ELR (cell line): Measurements from ENCODE around the gene SAMD14.

Source experiments
- DNase-seq: peaks from one replicate; pipeline ENCODE4 v3.0.0-alpha.2; 2015; ENCODE audit warnings: low read depth

SAMD14 gene

GRCh38 chr17:50165066-50165465 lies 35.1 kb upstream of the SAMD14 start:
- no peak for DNase-seq

- DNase-seq: no peak
Measured at GRCh38 chr17:50164697-50164988, 34.7 kb upstream of the SAMD14 start.

GRCh38 chr17:50163843-50164696 lies 34.1 kb upstream of the SAMD14 start:
- no peak for DNase-seq

- no peak for DNase-seq
Measured at GRCh38 chr17:50162466-50163254, 32.7 kb upstream of the SAMD14 start.

GRCh38 chr17:50161911-50162288 lies 31.9 kb upstream of the SAMD14 start:
- no peak for DNase-seq

- DNase-seq: peak; percentile 95
Measured at GRCh38 chr17:50161023-50161910, 31.3 kb upstream of the SAMD14 start.

- DNase-seq: no peak
Measured at GRCh38 chr17:50157891-50158290, 27.9 kb upstream of the SAMD14 start.

GRCh38 chr17:50155115-50155819 lies 25.3 kb upstream of the SAMD14 start:
- no peak for DNase-seq

GRCh38 chr17:50154604-50155003 lies 24.6 kb upstream of the SAMD14 start:
- DNase-seq: no peak

- DNase-seq: no peak
Measured at GRCh38 chr17:50153650-50154575, 24.0 kb upstream of the SAMD14 start.

- no peak for DNase-seq
Measured at GRCh38 chr17:50152736-50153135, 22.8 kb upstream of the SAMD14 start.

GRCh38 chr17:50151937-50152547 lies 22.1 kb upstream of the SAMD14 start:
- DNase-seq: peak; percentile 93

GRCh38 chr17:50151041-50151936 lies 21.3 kb upstream of the SAMD14 start:
- peak; percentile 96 for DNase-seq

GRCh38 chr17:50150354-50151040 lies 20.5 kb upstream of the SAMD14 start, which contains the start of gene PPP1R9B:
PPP1R9B (minus strand) TSS chr17:50150677; CDS start chr17:50150513, 164 bp downstream.
- DNase-seq: no peak

GRCh38 chr17:50149417-50150353 lies 19.7 kb upstream of the SAMD14 start:
- peak; percentile 85 for DNase-seq

GRCh38 chr17:50149091-50149416 lies 19.1 kb upstream of the SAMD14 start:
- DNase-seq: peak; percentile 42
